A375 (cell line): Measurements from ENCODE around the gene FAM89A. TPM values are rescaled to one million over a fixed set of nuclear protein-coding genes. Genes with fewer than 3 reads are reported as not detected.

Experiments used
- total RNA-seq: library from RNA; depleted of rRNA; stranded (reverse); fragments of >200 nt; shearing (Covaris generic); gene quantifications from 2 replicates; pipeline ENCODE4 v1.2.3, GENCODE V29; 2014; rRNA removed

FAM89A gene
- 23.8 and 25.7 TPM in 2 replicates for total RNA-seq

GRCh38 chr1:231040019-231040799 is at the start of gene FAM89A:
Gene FAM89A (minus strand): TSS chr1:231040254. CDS start chr1:231040211, 43 bp downstream.

GRCh38 chr1:230978491-230979388 is 61.3 kb downstream of the FAM89A start, which contains the start of the genes ARV1 and TTC13:
Gene ARV1 (plus strand): TSS chr1:230979094. CDS start chr1:230979106, 12 bp downstream.
Gene TTC13 (minus strand): TSS chr1:230978861. CDS start chr1:230978830, 31 bp downstream.

Other genes starting within 250 kb of the FAM89A start
- 20.0 and 25.3 TPM in 2 replicates for gene C1orf198, start 171.7 kb downstream of the FAM89A start, total RNA-seq
- gene TTC13, start 61.4 kb downstream of the FAM89A start, total RNA-seq = 15.5 and 17.7 TPM in 2 replicates
- 19.5 and 22.9 TPM in 2 replicates for gene ARV1, start 61.2 kb downstream of the FAM89A start, total RNA-seq
- gene TRIM67, start 121.8 kb upstream of the FAM89A start, total RNA-seq = under 0.01 TPM in 1 of 2 replicates, not detected in the other
- gene GNPAT, start 201.0 kb upstream of the FAM89A start, total RNA-seq = 28.0 and 34.7 TPM in 2 replicates